Right renal cortex interstitium (tissue), 3 donors: Measurements from ENCODE around the gene UNC5CL. TPM values are rescaled to one million over a fixed set of nuclear protein-coding genes. Genes with fewer than 3 reads are reported as not detected.
"Not testable (repeated sequence)": the region's sequence is repeated elsewhere in the genome, so short reads cannot be mapped to it uniquely, and the experiment has no call there.

Source experiments
- DNase-seq, 3 donors: peaks; one replicate each; pipeline ENCODE4 v3.0.0-alpha.2; 2013; ENCODE audit warnings: low read depth in 3 of 3, low spot score in 2 of 3
- polyA plus RNA-seq, 3 donors: library from polyadenylated mRNA; unstranded; fragments of 120-200 nt; gene quantifications; one replicate each; pipeline ENCODE4 v1.2.1, GENCODE V29; 2013; ENCODE audit not compliant: insufficient read length in 3 of 3

UNC5CL gene
- polyA plus RNA-seq, 3 donors, result 5.2 to 6.0 (median 5.2) TPM

DNA sequence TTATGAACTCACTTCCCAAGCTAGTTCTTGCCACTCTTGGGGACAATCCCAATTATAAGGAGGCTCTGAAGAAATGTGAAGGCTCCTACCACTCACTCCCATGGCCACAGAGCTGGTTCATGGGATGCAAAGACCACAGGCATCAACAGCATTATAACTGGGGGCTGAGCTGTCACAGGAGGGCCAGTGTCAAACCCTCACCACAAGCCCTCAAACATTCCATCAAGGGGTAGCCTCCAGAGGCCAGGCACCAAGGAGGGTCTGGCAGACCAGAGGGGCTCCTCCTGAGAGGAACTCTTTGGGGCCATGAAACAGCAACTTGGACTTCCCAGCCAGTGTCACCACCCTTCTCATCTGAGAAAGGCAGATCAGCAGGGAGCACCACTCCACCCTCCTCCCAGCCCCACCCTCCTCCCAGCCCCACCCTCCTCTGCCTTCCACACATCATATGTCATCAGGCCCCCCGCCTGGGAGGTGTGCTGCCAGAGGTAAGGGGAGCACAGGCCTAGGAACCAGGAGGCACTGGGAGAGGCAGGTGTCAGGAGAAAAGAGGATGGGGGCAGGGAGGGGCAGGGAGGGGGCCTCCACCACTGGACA, 2.0 kb upstream of the UNC5CL start:
- no peak for DNase-seq

DNA sequence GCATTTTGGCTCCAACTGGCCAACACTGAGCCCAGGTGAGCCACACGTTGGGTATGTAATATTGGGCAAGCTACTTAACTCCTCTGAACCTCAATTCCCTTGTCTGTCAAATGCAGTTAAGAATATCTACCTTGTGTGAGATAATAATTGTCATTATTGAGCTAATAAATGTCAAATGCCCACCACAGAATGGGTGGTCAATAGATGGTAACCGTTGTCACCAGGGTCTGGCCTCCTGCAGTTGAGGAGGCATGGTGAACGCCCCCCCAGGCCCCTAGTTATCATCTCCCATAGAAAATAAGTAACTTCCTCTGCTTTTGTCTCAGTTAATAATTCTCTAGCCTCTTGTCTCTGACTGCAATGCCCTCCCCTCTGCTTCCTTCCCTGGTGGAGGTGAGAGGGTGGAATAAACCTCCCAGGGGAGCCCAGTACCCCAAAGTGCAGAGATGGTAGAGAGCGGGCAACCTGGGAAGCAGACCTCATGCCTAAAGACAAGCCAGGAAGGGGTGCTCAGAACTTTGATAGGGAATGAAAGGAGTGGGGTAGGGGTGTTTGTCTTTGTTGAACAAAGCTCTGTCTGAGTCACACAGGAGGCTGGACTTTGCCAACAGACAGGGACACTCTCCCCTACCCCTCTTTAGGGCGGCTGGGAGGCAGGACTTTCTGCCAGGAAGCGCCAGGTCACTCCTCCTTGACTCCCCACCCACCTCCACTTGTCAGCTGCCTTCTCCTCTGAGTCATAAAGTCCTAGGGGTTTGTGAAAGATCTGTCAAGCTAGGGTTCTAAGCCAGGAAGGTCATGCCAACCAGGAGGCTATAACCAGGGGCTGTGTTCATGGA, 1.3 kb upstream of the UNC5CL start:
- no peak for DNase-seq

DNA sequence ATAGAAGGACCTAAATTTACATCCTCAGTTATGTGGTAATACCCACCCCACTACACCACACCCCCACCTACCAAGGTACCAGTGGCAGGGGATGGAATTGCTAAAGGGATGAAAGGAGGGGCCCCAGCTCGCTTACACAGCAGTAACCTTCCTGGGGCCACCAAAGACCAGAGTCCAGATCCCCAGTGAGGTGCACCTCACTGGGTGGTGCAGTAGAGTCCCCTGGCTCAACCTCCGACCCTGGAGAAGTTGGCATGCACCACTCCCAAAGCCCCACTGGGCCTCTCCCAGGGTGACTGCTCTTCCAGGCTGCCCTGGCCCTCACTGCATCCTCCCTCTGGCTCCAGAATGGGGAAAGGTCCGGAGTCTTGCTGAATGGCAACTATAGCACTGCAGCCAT, 816 bp downstream of the UNC5CL start:
- DNase-seq, result no peak

DNA sequence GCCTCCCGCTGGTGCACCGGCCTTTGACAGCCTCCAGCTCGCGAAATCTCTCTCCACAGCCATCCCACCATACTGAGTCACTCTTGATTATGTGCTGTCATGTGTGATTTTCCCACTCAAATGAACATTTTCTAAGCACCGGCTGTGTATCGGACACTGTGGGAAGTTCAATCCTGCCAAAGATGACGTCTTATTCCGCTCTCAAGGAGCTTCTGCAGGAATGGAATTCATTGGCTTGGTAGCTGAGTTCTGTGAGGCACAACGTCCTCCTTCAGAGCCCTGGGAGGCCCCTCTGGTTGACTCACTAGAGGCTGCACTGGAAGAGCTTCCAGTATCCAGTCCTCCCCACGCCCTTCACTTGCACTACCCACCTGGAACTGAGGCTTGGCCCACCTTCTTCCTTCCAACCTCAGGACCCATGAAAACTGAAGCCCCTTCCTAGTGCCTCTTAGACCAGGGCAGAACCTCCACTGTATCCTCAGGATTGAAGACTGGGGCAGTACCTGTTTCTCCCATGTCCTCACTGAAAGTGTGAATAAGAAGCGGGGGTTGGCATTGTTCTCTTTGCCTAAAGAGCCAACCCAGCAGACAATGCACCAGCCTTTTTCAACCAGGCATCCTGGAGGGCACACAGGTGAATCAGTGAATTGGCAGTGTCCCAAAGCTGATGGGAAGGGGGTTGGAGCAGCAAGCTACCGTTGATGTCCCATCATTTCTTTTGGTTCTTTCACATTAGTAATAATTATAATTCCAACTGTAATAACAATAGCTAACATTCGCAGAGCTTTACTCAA, 1.7 kb downstream of the UNC5CL start:
- DNase-seq, result no peak

DNA sequence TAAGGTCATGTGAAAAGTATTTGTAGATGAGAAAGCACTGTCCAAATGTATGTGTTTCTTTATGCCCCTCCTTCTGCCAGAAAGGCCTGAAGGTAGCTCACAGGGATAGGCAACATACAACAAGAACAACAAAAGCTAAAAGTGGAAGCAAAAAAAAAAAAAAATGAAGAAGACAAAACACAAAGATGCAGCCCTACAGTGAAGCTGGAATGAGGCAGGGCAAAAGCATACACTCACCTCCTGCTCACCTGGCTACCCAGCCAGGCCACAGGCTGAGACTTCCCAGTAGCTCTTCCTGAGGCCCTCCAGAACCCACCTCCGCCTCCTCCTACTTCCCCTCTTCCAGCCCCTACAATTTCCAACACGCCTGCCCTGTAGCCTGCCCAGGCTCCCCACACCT, 2.4 kb downstream of the UNC5CL start:
- DNase-seq, result no peak

DNA sequence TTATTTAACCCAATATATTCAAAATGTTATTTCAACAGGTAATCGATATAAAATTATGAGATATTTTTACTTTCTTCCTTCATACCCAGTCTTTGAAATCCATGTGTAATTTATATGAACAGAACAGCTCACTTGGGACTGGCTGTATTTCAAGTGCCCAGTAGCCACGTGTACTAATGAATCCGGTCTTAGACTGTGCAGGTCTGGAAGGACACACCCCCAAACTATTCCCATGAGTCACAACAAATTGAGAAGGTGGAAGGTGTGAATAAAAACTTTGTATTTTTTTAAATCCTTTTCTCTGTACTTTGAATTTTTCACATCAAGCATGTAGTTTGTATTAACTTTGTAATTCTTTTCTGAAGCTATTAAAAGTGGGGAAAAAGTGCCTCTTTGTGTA, 2.8 kb downstream of the UNC5CL start:
- DNase-seq, result no peak

DNA sequence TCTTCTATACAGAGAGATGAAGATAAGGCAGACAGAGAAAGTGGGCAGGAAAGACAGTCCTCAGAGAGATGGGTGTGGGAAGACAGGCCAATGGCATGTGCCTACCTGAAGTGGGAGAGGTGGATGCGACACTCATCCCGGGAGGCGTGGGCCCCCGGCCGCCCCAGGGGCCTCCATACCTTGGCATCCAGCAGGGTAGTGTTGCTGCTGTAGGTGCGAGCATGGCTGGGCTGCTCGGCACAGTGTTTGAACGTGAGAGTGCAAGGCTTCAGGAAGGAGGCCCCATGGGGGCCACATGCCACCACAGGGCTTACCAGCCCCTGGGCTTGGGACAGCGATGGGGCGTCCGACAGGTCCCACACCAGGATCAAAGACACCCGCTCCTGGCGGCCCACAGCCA, 5.2 kb downstream of the UNC5CL start:
- DNase-seq, result no peak

DNA sequence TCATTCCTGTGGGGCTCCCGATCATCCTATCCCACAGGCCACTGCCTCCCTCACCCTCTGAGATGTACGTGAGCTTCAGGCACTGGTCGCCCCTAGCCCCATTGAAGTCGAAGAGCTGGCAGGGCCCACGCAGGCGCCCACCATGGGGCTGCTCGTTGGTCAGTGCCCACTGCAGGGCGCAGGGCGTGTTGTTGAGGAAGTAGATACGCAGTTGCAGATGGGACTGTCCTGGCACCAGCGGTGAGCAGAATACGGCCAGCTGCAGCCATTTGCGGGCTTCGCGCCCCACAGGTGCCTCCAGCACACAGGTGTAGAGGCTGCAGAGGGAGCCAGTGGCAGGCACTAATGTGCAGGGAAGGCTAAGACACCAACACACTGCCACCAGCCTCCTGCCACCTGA, 6.2 kb downstream of the UNC5CL start:
- DNase-seq, result no peak

DNA sequence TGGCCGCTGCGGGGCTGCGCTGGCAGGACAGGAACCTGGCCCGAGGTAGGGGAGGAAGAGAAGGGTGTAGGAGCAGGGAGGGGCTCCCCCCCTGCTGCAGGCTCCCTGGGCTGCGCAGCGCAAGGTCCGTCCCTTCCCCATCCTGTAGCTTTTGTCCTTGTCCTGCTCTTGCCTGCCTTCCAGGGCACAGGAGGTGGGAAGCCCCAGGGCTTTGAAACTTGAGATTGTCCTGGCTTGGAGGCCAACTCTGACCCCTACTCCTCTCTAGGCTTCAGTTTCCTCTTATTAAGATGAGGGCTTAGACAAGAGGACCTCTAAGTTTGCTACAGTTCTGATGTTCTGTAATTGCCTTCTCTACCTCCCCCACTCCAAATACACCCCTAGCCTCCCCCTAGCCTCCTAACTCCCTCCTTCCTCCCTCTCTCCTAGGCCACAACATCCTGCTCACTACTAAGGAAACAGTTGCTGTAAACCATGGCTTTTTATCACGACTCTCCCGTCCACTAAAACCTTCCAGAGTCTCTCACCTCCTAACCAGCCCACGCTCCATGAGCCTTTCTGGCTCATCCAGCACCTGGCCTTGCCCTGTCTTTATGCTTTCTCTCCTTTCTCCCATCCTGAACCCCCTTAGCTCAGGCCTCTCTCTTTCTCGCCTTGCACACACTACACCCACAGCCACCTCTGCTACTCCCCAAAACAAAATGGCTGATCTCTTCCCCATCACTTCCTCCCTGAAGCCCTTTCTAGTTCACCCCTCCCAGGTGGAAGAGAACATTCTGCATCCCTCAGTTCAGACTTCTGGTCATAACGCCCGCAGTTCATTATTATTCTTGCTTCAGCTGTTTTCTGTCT, 10.2 kb downstream of the UNC5CL start:
- DNase-seq, result peak in 1 of 3 donors; percentile 45

DNA sequence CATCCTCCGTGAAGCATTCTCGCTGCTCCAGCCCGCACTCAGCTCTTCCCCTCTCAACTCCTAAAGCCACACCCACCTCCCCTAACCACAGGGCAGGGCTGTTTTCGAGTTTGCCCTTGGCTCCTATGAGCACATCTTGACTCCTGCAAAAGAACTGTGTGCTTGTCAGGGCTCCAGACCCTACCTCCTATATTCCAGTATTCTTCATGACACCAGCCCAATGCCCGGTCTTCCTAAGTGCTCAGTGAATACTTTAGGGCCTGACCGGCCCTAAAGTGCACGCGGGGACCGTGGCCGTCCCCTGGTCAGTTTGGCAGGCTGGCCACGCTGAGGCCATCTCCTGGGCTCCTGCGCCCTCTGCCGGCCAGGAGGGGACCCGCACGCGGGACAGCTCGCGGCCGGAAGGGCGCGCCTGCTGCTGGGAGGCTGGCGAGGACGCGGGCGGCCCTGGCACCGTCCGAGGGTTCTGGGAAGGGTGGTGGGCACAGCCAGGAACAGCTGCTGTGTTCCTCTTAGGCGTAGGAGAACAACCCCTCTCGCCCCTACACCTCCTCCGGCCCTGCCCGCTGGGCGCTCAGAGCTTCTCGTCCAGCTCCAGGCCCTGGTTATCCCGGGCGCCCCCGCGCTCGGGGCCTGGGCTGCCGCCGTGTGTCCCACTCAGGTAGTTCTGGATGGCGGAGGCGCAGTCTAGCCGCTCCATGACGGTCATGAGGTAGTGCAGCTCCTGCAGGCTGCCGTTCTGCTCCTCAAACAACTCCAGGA, 11.0 kb downstream of the UNC5CL start:
- peak; percentile 74 to 80 (median 78) for DNase-seq

DNA sequence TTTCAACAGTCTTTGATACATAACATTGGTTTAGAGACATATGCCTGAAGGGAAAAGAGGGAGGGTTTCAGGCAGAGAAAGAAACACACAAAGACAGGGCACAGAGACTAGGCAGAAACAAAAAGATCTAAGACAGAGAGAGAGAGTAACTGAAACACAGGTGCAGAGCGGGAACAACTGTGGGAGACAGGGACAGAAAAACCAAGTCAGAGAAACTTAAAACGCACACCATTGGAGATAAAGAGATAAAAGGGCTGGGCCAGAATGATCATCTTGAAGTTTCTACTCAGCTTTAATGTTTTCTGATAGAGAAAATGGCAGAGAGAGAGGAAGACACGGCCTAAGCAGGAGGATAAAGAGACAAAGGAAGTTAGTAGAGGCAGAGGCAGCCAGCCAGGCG, 11.8 kb downstream of the UNC5CL start:
- DNase-seq, result no peak

DNA sequence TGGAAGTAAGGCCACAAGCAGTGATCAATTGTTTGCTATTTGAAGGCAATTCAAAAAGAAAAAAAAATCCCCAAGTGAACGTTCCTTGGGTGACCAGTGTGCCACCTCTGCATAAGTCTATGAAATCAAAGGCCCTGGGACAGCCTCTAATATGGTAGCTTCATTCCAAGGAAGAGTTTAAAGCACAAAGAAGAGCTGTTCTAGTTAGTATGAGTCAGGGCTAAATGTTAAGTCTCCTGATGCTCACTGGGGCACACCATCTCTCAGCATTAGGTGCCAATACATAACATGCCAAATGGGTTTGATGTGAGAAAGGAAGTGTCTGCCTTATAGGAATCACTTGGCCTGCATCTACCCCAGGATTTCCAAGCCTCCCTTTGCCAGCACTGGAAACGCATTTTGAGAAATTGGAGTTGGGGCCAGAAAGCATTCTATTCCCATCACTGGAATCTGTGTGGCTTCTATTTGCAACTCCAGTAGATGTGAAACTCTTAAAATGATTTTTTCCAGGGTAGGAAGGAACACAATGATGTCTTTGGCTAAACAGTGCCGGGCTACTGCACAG, 13.0 kb downstream of the UNC5CL start:
- no peak for DNase-seq

DNA sequence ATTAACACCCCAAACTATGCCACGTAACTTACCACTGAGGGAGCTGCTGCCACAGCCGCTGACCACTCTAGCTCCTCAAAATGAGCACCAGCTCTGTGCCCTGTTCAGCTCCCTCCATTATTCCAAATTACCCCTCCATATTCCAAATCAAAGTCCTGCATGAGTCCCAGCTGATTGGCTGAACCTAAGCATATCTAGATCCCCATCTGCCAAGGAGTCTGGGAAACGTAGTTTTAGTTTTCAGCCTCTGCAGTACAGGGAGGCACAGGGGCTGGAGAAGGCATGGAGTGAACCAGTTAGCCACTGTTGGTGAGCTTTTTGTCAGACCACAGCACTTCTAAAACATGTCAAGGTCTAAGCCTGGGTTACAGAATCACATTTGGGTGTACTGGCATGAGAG, 15.9 kb downstream of the UNC5CL start:
- DNase-seq, result no peak

DNA sequence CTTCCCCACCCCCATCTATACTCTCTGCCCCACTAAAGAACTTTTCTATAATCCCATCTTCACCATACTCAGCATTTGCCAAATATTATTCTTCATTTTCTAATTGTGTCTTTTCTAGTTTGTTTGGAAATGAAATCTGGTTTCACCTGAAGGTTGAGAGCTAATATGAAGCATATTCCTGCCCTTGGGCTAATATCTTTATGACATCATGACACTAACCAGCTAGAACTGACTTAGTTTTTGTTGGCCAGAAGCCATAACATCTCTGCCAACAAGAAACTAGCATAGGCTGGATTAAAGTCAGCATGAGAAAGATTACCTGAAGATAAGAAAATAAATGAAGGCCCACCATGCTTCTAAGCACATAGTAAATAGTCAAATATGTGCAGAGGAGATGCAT, 16.7 kb downstream of the UNC5CL start:
- DNase-seq, result no peak

DNA sequence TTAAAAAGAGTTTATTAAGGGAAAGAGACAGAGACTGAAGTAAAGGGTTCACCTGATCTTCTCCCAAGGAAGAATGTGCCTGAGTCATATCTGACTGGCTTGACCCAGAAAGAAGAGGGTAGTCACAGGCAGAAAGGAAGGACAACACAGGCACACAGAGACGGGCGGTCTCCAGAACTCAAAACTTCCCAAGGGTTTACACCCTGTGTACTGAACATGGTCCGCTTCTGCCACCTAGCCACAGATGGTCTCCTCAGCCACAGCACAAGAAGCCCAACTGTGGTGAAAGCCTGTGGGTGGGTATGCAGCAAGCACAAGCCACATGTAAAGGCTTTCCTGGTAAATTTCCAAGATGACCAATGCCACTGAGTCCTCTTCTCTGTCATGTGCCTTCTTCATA, 17.2 kb downstream of the UNC5CL start:
- no peak for DNase-seq

DNA sequence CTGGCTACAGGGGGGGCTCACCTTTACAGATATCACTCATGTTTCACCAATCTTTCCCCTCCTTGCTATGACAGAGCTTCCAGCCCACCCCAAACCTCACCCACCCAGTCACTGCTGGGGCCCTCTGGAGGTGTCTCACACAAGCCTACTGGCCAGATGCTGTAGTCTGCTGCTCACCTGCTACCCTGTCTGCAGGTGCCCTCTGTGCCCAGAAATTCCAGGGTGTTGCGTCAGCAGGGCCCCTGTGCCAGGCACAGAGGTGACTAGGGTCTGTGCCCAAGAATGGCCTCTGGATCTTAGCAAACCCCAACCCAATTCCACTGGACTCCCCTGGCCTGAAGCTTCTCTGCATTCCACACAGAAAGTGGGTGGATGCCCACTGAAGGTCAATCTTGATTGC, 21.4 kb downstream of the UNC5CL start:
- DNase-seq, result no peak

DNA sequence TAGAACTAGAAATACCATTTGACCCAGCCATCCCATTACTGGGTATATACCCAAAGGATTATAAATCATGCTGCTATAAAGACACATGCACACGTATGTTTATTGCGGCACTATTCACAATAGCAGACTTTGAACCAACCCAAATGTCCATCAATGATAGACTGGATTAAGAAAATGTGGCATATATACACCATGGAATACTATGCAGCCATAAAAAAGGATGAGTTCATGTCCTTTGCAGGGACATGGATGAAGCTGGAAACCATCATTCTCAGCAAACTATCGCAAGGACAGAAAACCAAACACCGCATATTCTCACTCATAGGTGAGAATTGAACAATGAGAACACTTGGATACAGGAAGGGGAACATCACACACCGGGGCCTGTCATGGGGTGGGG, 23.2 kb downstream of the UNC5CL start:
- not testable (repeated sequence) for DNase-seq

DNA sequence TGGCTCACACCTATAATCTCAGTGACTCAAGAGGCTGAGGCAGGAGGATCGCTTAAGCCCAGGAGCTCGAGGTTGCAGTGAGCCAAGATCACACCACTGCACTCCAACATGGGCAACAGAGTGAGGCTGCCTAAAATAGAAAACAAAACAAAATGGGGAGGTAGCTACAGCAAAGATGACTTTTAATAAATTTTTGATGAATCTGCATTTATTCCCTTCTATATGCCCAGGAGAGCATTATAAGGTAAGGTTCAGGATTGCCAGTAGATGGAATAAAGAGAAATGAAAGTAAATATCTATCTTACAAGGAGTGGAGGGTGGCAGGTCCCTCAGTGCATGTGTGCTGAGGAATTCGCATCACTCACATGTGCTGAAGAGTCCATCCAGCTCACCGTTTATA, 24.2 kb downstream of the UNC5CL start:
- DNase-seq, result no peak

DNA sequence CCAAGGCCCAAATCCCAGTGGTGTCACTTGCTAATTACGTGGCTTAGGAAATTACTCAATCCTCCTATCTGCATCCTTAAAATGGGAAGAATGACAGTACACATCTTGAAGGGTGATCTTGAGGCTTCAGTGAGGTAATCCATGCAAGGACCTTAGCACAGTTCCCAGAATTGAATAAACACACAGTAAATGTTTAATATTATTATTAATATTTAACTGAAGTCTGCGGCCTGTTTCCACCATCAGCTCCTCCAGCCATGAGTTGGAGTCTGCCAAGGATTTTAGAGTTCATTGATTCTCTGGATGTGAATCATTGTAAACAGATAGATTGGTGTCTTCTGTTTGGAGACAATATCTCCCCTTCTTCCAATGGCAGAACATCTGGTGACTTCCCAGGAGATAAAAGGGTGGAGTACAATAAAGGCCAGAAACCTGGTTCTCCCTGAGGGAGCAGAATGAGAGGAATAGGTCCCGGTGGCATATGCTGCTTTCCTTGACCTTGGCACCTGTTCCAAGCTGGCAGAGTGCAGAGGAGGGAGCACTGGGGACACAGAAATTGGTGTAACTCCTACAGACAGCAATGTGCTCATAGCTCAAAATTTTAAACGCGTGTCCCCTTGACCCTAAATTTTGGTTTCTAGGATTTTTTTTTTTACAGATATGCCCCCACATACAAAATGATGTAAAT, 25.4 kb downstream of the UNC5CL start:
- DNase-seq, result no peak
